OCI-LY3 (cell line): ENCODE data around the gene C2orf92.
"Not testable (repeated sequence)": the region's sequence is repeated elsewhere in the genome, so short reads cannot be mapped to it uniquely, and the experiment has no call there.

Experiments used
- H2AFZ ChIP-seq: fragments of 200-600, 300-600 bp; shearing (Covaris generic); 2 replicates; pipeline ENCODE4 v1.6.0; 2014; ENCODE audit warnings: antibody characterized with exemption, low read depth, low read length
- H3K27ac ChIP-seq: fragments of 200-600, 300-600 bp; sonication (generic); 2 replicates; pipeline ENCODE4 v1.5.1; 2014; ENCODE audit warnings: mild to moderate bottlenecking, low read length, moderate library complexity, mixed read lengths
- H3K27me3 ChIP-seq: fragments of 200-600, 300-600 bp; sonication (generic); 2 replicates; pipeline ENCODE4 v1.6.1; 2014; ENCODE audit warnings: low read depth, low read length, mixed read lengths
- H3K36me3 ChIP-seq: fragments of 200-600, 300-600 bp; sonication (generic); replicated peaks from 2 replicates; pipeline ENCODE3; 2014; ENCODE audit warnings: low read depth, low read length, mixed read lengths
- H3K4me1 ChIP-seq: fragments of 300-600, 200-600 bp; sonication (generic); 2 replicates; pipeline ENCODE4 v1.6.1; 2014; ENCODE audit warnings: low read length, mixed read lengths
- H3K4me2 ChIP-seq: fragments of 200-600, 300-600 bp; sonication (generic); 2 replicates; pipeline ENCODE4 v1.6.1; 2014; ENCODE audit warnings: low read length, mixed read lengths
- H3K4me3 ChIP-seq: fragments of 300-600, 200-600 bp; sonication (generic); 2 replicates; pipeline ENCODE4 v1.5.1; 2014; ENCODE audit warnings: antibody characterized with exemption, mild to moderate bottlenecking, low read length, moderate library complexity
- H3K79me2 ChIP-seq: fragments of 300-600, 200-600 bp; shearing (Covaris generic); 2 replicates; pipeline ENCODE4 v1.6.1; 2014; ENCODE audit warnings: mild to moderate bottlenecking, low read length, mixed read lengths
- H3K9ac ChIP-seq: fragments of 300-600, 200-600 bp; shearing (Covaris generic); 2 replicates; pipeline ENCODE4 v1.6.0; 2014; ENCODE audit warnings: mild to moderate bottlenecking, low read length, moderate library complexity
- H3K9me3 ChIP-seq: fragments of 200-600, 300-600 bp; shearing (Covaris generic); 2 replicates; pipeline ENCODE4 v1.6.1; 2014; ENCODE audit warnings: low read length, mixed read lengths; ENCODE audit not compliant: insufficient read depth
- H4K20me1 ChIP-seq: fragments of 200-600, 300-600 bp; sonication (generic); 2 replicates; pipeline ENCODE4 v1.6.1; 2016; ENCODE audit warnings: low read length, mixed read lengths; ENCODE audit not compliant: insufficient read depth
- EZH2phosphoT487 ChIP-seq: fragments of 200-600 bp; shearing (Covaris generic); IDR thresholded peaks from 2 replicates; pipeline ENCODE4 v1.6.1; 2018; ENCODE audit warnings: antibody characterized with exemption, mixed run types, low read depth
- TF ChIP-seq, protein P1 (sequence below): fragments of 200-600, 300-600 bp; sonication (generic); IDR thresholded peaks from 2 replicates; pipeline ENCODE4 v1.5.1; 2014; ENCODE audit warnings: antibody characterized with exemption, low read length, low read depth

Gene C2orf92

GRCh38 chr2:97711394-97711711 lies 41.8 kb downstream of the C2orf92 start:
- Histone ChIP-seq H3K4me2 (no peak overlapping the region), H3K4me3 (no peak overlapping the region), H3K36me3 (no peaks in the 10 kb centered on the region), H3K9me3 (no peaks in the 10 kb centered on the region), H4K20me1 (no peaks in the 10 kb centered on the region), H2AFZ (no peak overlapping the region), H3K9ac (no peak overlapping the region), H3K4me1 (no peaks in the 10 kb centered on the region), H3K27ac (no peak overlapping the region), H3K79me2 (no peaks in the 10 kb centered on the region), H3K27me3 (no peaks in the 10 kb centered on the region; the same call in 1 of the 2 replicates)
- TF ChIP-seq EZH2phosphoT487, result no peak
- TF ChIP-seq, protein P1, sequence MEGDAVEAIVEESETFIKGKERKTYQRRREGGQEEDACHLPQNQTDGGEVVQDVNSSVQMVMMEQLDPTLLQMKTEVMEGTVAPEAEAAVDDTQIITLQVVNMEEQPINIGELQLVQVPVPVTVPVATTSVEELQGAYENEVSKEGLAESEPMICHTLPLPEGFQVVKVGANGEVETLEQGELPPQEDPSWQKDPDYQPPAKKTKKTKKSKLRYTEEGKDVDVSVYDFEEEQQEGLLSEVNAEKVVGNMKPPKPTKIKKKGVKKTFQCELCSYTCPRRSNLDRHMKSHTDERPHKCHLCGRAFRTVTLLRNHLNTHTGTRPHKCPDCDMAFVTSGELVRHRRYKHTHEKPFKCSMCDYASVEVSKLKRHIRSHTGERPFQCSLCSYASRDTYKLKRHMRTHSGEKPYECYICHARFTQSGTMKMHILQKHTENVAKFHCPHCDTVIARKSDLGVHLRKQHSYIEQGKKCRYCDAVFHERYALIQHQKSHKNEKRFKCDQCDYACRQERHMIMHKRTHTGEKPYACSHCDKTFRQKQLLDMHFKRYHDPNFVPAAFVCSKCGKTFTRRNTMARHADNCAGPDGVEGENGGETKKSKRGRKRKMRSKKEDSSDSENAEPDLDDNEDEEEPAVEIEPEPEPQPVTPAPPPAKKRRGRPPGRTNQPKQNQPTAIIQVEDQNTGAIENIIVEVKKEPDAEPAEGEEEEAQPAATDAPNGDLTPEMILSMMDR, result no peak

DNA sequence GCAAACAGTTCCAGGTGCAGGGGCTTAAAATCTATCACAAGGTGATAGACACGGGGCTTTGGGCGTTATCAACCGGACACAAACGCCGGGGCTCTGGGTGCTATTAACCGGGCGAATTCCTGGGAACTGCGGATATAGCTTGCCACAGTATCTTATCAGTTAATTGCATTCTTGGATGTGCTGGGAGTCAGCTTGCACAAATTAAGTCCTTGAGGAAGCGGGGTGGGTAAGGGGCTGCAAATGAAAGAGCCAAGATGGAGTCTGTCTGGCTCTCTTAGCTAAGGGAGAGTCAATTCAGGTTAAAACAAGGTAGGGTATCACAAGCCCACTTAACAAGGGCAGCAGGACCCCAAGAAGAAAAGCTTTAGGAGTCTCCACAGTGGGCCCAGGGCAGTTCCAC lies 42.7 kb downstream of the C2orf92 start:
- H3K9me3 ChIP-seq, H3K4me1 ChIP-seq, H3K4me3 ChIP-seq, H3K27me3 ChIP-seq, H3K79me2 ChIP-seq, H4K20me1 ChIP-seq, H3K36me3 ChIP-seq, H3K27ac ChIP-seq, H3K4me2 ChIP-seq, H2AFZ ChIP-seq, H3K9ac ChIP-seq: not testable (repeated sequence)

DNA sequence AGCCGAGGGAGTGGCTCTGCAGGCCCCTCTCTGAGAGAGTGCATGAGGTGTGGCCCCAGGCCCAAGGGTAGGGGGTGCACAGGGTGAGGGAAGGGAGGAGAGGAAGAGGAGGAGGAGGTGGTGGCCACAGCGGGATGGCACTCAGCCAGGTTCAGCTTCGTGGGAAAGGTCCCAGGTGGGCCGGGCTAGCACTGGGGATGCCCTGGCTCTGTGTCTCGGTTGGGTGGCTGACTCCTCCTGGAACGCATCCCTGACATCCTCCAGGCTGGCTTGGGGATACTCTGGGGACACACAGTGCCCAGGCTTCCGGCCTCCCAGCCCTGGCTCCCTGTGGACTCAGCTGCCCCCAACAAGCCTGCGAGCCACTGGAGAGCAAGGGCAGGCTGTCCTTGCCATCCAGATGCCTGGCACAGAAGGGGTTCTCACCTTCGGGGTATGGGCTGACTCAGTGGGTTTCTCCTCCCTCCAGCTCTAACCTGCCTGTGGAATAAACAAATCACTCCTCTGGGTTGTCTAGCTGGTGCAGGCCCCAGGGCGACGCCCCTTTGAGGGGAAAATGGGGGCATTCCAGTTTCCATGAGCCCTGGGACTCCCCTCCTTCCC lies 43.3 kb downstream of the C2orf92 start:
- Histone ChIP-seq H3K4me2 (no peak overlapping the region), H3K9ac (no peak overlapping the region), H3K4me3 (no peak overlapping the region), H4K20me1 (no peaks in the 10 kb centered on the region), H3K27ac (no peak overlapping the region), H2AFZ (no peak overlapping the region), H3K4me1 (no peaks in the 10 kb centered on the region), H3K36me3 (no peaks in the 10 kb centered on the region), H3K27me3 (no peaks in the 10 kb centered on the region; the same call in 1 of the 2 replicates), H3K79me2 (no peaks in the 10 kb centered on the region), H3K9me3 (no peaks in the 10 kb centered on the region)
- TF ChIP-seq EZH2phosphoT487, result no peak
- TF ChIP-seq, protein P1, result no peak

GRCh38 chr2:97713296-97714083 lies 44.0 kb downstream of the C2orf92 start, which contains the start of gene ZAP70:
ZAP70 (plus strand) TSS chr2:97713576; CDS start chr2:97724037, 10,461 bp downstream.
- H3K4me2 ChIP-seq, result no peak within 1 kb of the TSS
- H3K27me3 ChIP-seq, result no peaks in the 10 kb centered on the region
- H3K27ac ChIP-seq, result no peak within 1 kb of the TSS
- no peak within 1 kb of the TSS for H2AFZ ChIP-seq
- no peaks in the 10 kb centered on the region for H3K36me3 ChIP-seq
- no peaks in the 10 kb centered on the region for H3K9me3 ChIP-seq
- H3K4me1 ChIP-seq, result no peaks in the 10 kb centered on the region
- H3K4me3 ChIP-seq, result no peak within 1 kb of the TSS
- TF ChIP-seq, protein P1, result no peak
- TF ChIP-seq EZH2phosphoT487, result no peak
- no peaks in the 10 kb centered on the region for H4K20me1 ChIP-seq
- H3K79me2 ChIP-seq, result no peaks in the 10 kb centered on the region
- no peak within 1 kb of the TSS for H3K9ac ChIP-seq
